Measurements from ENCODE around the gene SYTL2. TPM values are rescaled to one million over a fixed set of nuclear protein-coding genes. Genes with fewer than 3 reads are reported as not detected.

Gene SYTL2
- total RNA-seq, 1 experiment from 2014 or later: 5.2 TPM

DNA sequence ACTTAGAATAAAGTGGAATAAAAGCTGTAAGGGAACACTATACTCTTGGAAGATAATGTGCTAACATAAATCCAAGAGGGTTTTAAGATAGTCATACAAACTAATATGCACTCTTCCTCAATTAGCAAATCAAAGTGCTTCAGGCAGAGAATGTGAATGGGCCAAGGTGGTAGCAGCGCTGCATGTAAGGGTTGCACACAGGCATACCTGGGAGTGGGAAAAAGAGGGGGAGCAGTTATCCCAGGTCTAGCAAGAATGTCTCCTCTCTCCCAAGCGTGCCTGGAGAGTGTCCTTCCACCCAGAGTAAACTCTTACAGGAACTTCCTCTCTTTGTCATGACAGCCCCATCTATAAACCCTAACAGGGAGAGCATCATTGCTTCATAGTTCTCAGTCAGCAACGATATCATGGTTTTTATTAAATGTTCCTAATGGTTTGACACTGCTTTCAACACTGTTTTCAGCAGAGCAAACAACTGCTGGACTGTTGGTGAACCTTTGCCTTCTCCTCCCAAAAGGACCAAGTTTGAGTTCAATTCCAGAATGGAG lies 61.6 kb downstream of the SYTL2 start:
- peaks cover 30 to 42% of the 10 kb centered on the region in 2 experiments for H3K4me1 Mint-ChIP-seq
- H3K27me3 ChIP-seq (ENCODE audit: insufficient read depth, low read length): no peaks in the 10 kb centered on the region
- no peak overlapping the region for H3K4ac ChIP-seq (ENCODE audit: low read depth, low read length)
- no CpG with 5 or more reads among the region's 3 CpGs for WGBS (ENCODE audit: extremely low coverage, insufficient read length, low lambda C conversion rate)
- H2BK20ac ChIP-seq (ENCODE audit: low read depth, low read length, poor library complexity, severe bottlenecking): no peak overlapping the region
- no peak overlapping the region for H3T11ph ChIP-seq (ENCODE audit: low read length)
- no peaks in the 10 kb centered on the region for H3K9me3 ChIP-seq (ENCODE audit: control insufficient read depth, low read depth, low read length)
- no peak overlapping the region for H4K8ac ChIP-seq (replicated peaks; ENCODE audit: insufficient read length, low read depth, low read length)
- no peak overlapping the region for H3K27ac ChIP-seq (ENCODE audit: insufficient read length, low read depth, low read length)
- H3K23ac ChIP-seq (ENCODE audit: insufficient read length, low read depth, low read length): no peak overlapping the region
- H3K9me3 Mint-ChIP-seq: no peaks in the 10 kb centered on the region
- 0 out of 7 replicates have a peak, but pooled peaks cover 0 to 1% (median 0%) of the 10 kb centered on the region in 3 experiments for H3K36me3 Mint-ChIP-seq (ENCODE audit: insufficient read depth in 1 of 3, low read depth in 3 of 3)
- peaks cover 13% of the 10 kb centered on the region for H3K4me1 ChIP-seq (ENCODE audit: insufficient read depth, low read length)
- no peaks in the 10 kb centered on the region for H4K20me1 ChIP-seq (ENCODE audit: control insufficient read depth, insufficient read depth, insufficient read length)
- H2AFZ ChIP-seq (ENCODE audit: low read length): no peak overlapping the region
- TF ChIP-seq, protein P1, sequence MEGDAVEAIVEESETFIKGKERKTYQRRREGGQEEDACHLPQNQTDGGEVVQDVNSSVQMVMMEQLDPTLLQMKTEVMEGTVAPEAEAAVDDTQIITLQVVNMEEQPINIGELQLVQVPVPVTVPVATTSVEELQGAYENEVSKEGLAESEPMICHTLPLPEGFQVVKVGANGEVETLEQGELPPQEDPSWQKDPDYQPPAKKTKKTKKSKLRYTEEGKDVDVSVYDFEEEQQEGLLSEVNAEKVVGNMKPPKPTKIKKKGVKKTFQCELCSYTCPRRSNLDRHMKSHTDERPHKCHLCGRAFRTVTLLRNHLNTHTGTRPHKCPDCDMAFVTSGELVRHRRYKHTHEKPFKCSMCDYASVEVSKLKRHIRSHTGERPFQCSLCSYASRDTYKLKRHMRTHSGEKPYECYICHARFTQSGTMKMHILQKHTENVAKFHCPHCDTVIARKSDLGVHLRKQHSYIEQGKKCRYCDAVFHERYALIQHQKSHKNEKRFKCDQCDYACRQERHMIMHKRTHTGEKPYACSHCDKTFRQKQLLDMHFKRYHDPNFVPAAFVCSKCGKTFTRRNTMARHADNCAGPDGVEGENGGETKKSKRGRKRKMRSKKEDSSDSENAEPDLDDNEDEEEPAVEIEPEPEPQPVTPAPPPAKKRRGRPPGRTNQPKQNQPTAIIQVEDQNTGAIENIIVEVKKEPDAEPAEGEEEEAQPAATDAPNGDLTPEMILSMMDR (conservative IDR thresholded peaks at IDR 0.05): no peak
- DNase-seq: no peak
- H2BK5ac ChIP-seq (ENCODE audit: insufficient read length, low read length): no peak overlapping the region
- H2AK5ac ChIP-seq (ENCODE audit: insufficient read length, low read length): no peak overlapping the region
- H3K27ac Mint-ChIP-seq: peak overlapping the region in 2 of 3 experiments; percentile 11 to 88; a peak in 3 of 7 replicates
- H3K14ac ChIP-seq (ENCODE audit: insufficient read depth, low read length): no peak overlapping the region
- H3K56ac ChIP-seq (ENCODE audit: insufficient read length, low read depth, low read length): no peak overlapping the region
- H3K9ac ChIP-seq (ENCODE audit: extremely low read depth, insufficient read length, low read length): no peak overlapping the region
- no peak overlapping the region for H3K18ac ChIP-seq (ENCODE audit: insufficient read length, low read depth, low read length)
- no peak overlapping the region for H4K91ac ChIP-seq (ENCODE audit: insufficient read length, low read depth, low read length)
- no peak overlapping the region for H2BK120ac ChIP-seq (ENCODE audit: low read depth, low read length, poor library complexity, severe bottlenecking)
- H3K4me2 ChIP-seq (ENCODE audit: insufficient read depth, insufficient read length, low read length): no peak overlapping the region
- no peak overlapping the region for H4K5ac ChIP-seq (ENCODE audit: insufficient read length, low read depth, low read length)
- H3K4me3 Mint-ChIP-seq: peak overlapping the region in 1 of 2 experiments; percentile 12; a peak in 2 of 5 replicates
- no peaks in the 10 kb centered on the region for H3K23me2 ChIP-seq (ENCODE audit: insufficient read length, low read depth, low read length, poor library complexity, severe bottlenecking)
- no peaks in the 10 kb centered on the region for H3K79me2 ChIP-seq (ENCODE audit: insufficient read depth, low read length)
- no peak overlapping the region for H2BK12ac ChIP-seq (ENCODE audit: insufficient read length, low read depth, low read length)
- no peak overlapping the region for H2BK15ac ChIP-seq (ENCODE audit: low read depth, low read length)
- no peaks in the 10 kb centered on the region for H3K79me1 ChIP-seq (ENCODE audit: insufficient read depth, low read depth, low read length, poor library complexity, severe bottlenecking)
- H3K27me3 Mint-ChIP-seq (ENCODE audit: low read depth): peaks cover 2% of the 10 kb centered on the region; the same call in 1 of the 2 replicates
